ENCODE results near the gene PHKG1. TPM values are rescaled to one million over a fixed set of nuclear protein-coding genes. Genes with fewer than 3 reads are reported as not detected.
"Not testable (repeated sequence)": the region's sequence is repeated elsewhere in the genome, so short reads cannot be mapped to it uniquely, and the experiment has no call there.

PHKG1 gene
- total and polyA plus RNA-seq, 2 donors (not counting 1 experiment from before 2014, with no cell fraction given), result 0.23 to 1.3 TPM

DNA sequence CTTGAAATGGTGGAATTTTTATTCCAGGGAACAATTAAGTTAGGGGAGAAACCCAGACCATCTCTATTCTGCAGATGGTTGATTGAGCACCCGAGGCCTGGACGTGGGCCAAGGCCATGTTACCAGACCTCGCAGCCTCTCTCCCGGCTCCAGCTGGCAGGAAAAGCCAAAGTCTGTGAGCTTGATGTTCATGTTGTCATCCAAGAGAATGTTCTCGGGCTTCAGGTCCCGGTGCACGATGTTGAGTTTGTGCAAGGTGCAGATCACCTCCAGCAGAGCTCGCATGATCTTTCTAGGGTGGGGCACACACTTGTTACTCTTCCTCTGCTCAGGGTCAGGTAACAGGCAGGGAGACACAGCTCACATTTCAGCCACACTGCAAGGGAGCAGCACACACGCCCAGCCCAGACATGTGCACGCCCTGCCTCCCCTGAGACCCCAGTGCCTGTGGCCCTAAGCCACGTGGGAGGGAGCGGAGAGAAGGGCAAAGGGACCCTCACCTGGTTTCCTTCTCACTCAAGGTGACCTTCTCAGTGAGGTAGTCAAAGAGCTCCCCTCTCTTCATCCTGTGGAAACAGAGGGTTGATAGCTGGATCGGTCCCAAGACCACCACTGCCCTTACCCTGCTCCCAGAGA, 9.5 kb downstream of the PHKG1 start:
- H2AFZ ChIP-seq (ENCODE audit: low read length), result no peak overlapping the region
- H3K36me3 ChIP-seq (ENCODE audit: control insufficient read depth, insufficient read depth, low read length), result peaks cover 9% of the 10 kb centered on the region
- H3K79me2 ChIP-seq (ENCODE audit: control insufficient read depth, insufficient read depth, low read length), result no peaks in the 10 kb centered on the region
- no peak overlapping the region for H3K9ac ChIP-seq (ENCODE audit: insufficient read depth, low read length)
- no peak overlapping the region for H3K4me2 ChIP-seq (ENCODE audit: extremely low read depth, insufficient read depth, low read length)
- no peaks in the 10 kb centered on the region for H3K9me3 ChIP-seq (ENCODE audit: control insufficient read depth, insufficient read depth, low read depth, low read length)
- no peak for TF ChIP-seq EZH2 (IDR thresholded peaks at IDR 0.05; ENCODE audit: low read length, missing control alignments)
- TF ChIP-seq, protein P1, sequence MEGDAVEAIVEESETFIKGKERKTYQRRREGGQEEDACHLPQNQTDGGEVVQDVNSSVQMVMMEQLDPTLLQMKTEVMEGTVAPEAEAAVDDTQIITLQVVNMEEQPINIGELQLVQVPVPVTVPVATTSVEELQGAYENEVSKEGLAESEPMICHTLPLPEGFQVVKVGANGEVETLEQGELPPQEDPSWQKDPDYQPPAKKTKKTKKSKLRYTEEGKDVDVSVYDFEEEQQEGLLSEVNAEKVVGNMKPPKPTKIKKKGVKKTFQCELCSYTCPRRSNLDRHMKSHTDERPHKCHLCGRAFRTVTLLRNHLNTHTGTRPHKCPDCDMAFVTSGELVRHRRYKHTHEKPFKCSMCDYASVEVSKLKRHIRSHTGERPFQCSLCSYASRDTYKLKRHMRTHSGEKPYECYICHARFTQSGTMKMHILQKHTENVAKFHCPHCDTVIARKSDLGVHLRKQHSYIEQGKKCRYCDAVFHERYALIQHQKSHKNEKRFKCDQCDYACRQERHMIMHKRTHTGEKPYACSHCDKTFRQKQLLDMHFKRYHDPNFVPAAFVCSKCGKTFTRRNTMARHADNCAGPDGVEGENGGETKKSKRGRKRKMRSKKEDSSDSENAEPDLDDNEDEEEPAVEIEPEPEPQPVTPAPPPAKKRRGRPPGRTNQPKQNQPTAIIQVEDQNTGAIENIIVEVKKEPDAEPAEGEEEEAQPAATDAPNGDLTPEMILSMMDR (conservative IDR thresholded peaks at IDR 0.05 in 1 of 2, IDR thresholded peaks at IDR 0.05 in 1 of 2; ENCODE audit: low read depth in 1 of 2, low read length in 2 of 2), result no peak
- no peak overlapping the region for H3K4me3 ChIP-seq (replicated peaks in 1 of 4; ENCODE audit: control extremely low read depth in 1 of 4, insufficient read depth in 1 of 4, low read depth in 3 of 4, low read length in 4 of 4)
- no peaks in the 10 kb centered on the region for H3K27me3 ChIP-seq (ENCODE audit: control insufficient read depth, insufficient read depth, low read length)
- H4K20me1 ChIP-seq (ENCODE audit: control insufficient read depth, extremely low read depth, insufficient read depth, low read length), result no peaks in the 10 kb centered on the region
- no peak overlapping the region for H3K27ac ChIP-seq (ENCODE audit: insufficient read depth, low read length)
- DNase-seq (ENCODE audit: low read depth in 2 of 2), result peak in 1 of 2 donors; percentile 43
- H3K4me1 ChIP-seq (ENCODE audit: control insufficient read depth, extremely low read depth, insufficient read depth, low read length), result no peaks in the 10 kb centered on the region

DNA sequence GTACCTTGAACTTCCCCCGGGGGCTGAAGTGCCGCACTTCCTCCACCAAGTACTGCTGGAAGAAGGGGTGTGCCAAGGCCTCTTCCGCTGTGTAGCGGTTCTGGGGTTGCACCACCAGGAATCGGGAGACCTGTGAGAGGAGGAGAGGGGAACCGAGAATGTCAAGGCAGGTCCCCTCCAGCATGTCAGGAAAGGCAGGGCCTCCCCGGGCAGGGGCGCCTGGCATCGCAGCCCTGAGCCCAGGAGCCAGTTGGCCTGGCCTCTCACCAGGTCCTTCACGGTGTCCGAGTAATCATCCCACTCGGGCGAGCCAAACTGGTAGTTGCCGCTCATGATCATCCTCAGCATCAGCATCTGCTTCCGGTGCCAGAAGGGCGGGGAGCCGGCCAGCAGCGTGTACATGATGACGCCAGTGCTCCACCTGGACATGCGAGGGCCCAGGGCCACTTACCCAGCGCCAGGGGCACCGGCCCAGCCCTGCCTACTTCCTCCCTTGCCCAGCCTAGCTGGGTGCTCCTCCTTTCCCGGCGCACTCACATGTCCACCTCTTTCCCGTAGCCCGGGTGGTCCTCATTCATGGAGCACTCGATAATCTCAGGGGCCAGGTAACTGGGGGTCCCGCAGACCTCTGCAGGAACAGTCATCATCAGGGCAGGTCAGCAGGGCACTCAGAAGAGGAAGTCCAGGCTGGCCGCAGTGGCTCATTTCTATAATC, 11.0 kb downstream of the PHKG1 start:
- Histone ChIP-seq H3K4me1 (ENCODE audit: control insufficient read depth, extremely low read depth, insufficient read depth, low read length) (no peaks in the 10 kb centered on the region), H2AFZ (ENCODE audit: low read length) (no peak overlapping the region), H3K4me3 (replicated peaks in 1 of 4; ENCODE audit: control extremely low read depth in 1 of 4, insufficient read depth in 1 of 4, low read depth in 3 of 4, low read length in 4 of 4) (no peak overlapping the region), H3K79me2 (ENCODE audit: control insufficient read depth, insufficient read depth, low read length) (no peaks in the 10 kb centered on the region), H3K36me3 (ENCODE audit: control insufficient read depth, insufficient read depth, low read length) (peaks cover 8% of the 10 kb centered on the region), H3K27ac (ENCODE audit: insufficient read depth, low read length) (no peak overlapping the region), H4K20me1 (ENCODE audit: control insufficient read depth, extremely low read depth, insufficient read depth, low read length) (no peaks in the 10 kb centered on the region), H3K9ac (ENCODE audit: insufficient read depth, low read length) (no peak overlapping the region), H3K4me2 (ENCODE audit: extremely low read depth, insufficient read depth, low read length) (no peak overlapping the region), H3K9me3 (ENCODE audit: control insufficient read depth, insufficient read depth, low read depth, low read length) (no peaks in the 10 kb centered on the region), H3K27me3 (ENCODE audit: control insufficient read depth, insufficient read depth, low read length) (no peaks in the 10 kb centered on the region)
- TF ChIP-seq, protein P1 (conservative IDR thresholded peaks at IDR 0.05 in 1 of 2, IDR thresholded peaks at IDR 0.05 in 1 of 2; ENCODE audit: low read depth in 1 of 2, low read length in 2 of 2), result no peak
- no peak for TF ChIP-seq EZH2 (IDR thresholded peaks at IDR 0.05; ENCODE audit: low read length, missing control alignments)
- no peak for DNase-seq (ENCODE audit: low read depth in 2 of 2)

DNA sequence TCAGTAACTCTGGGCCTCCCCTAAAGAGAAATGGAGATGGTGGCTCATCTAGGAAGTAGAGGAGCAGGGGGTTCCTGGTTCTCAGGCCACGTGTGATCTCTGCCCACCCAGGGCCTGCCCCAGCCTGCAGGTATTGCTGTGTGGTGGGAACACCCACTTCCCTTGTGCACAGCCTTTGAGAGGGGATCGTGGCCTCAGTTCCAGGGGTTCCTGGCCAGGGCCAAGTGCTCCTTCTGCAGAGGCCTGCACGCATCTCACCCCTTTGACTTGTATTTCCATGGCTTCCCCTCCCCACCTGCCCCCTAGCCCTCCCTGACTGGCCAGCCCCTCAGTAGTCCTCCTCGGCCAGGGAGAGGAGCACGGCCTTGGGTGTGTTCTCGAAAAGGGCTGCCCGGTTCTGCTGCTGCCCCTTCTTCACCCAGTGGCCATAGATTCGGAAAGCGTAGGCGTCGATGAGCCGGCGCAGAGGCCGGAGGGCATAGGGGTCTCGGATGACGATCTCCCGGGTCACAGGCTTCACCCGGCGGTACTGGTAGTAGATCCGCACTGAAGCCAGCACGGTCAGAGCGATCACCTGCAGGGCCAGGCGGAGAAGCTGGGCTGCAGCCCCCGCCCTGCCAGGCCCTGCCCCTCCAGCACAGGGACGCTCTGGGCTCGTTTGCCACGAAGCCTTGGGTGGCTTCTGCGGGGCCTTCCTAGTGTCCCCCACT, 11.9 kb downstream of the PHKG1 start:
- H3K27me3 ChIP-seq (ENCODE audit: control insufficient read depth, insufficient read depth, low read length); H3K4me2 ChIP-seq (ENCODE audit: extremely low read depth, insufficient read depth, low read length); H3K36me3 ChIP-seq (ENCODE audit: control insufficient read depth, insufficient read depth, low read length); H3K27ac ChIP-seq (ENCODE audit: insufficient read depth, low read length); H4K20me1 ChIP-seq (ENCODE audit: control insufficient read depth, extremely low read depth, insufficient read depth, low read length); DNase-seq (ENCODE audit: low read depth in 2 of 2); H3K4me1 ChIP-seq (ENCODE audit: control insufficient read depth, extremely low read depth, insufficient read depth, low read length); H3K9ac ChIP-seq (ENCODE audit: insufficient read depth, low read length); H3K9me3 ChIP-seq (ENCODE audit: control insufficient read depth, insufficient read depth, low read depth, low read length); H2AFZ ChIP-seq (ENCODE audit: low read length); H3K79me2 ChIP-seq (ENCODE audit: control insufficient read depth, insufficient read depth, low read length); H3K4me3 ChIP-seq (replicated peaks in 1 of 4; ENCODE audit: control extremely low read depth in 1 of 4, insufficient read depth in 1 of 4, low read depth in 3 of 4, low read length in 4 of 4): not testable (repeated sequence)

Data from fibroblast of lung (primary cell).